Daoy (cell line): Measurements from ENCODE around the gene CAPS. TPM values are rescaled to one million over a fixed set of nuclear protein-coding genes. Genes with fewer than 3 reads are reported as not detected.
A peak's percentile ranks its signal among the peaks of the same experiment; 100 is the strongest.

Source experiments
- DNase-seq: peaks from one replicate; pipeline ENCODE4 v3.0.0-alpha.2; 2015; ENCODE audit warnings: low read depth
- total RNA-seq: library from RNA; depleted of rRNA; stranded (reverse); fragments of >200 nt; shearing (Covaris generic); gene quantifications from 2 replicates; pipeline ENCODE4 v1.2.3, GENCODE V29; 2014

CAPS gene
- total RNA-seq, 1 experiment from 2014 or later, result 1.6 TPM

GRCh38 chr19:5891938-5892771, 21.9 kb upstream of the CAPS start:
- peak; percentile 50 for DNase-seq

DNA sequence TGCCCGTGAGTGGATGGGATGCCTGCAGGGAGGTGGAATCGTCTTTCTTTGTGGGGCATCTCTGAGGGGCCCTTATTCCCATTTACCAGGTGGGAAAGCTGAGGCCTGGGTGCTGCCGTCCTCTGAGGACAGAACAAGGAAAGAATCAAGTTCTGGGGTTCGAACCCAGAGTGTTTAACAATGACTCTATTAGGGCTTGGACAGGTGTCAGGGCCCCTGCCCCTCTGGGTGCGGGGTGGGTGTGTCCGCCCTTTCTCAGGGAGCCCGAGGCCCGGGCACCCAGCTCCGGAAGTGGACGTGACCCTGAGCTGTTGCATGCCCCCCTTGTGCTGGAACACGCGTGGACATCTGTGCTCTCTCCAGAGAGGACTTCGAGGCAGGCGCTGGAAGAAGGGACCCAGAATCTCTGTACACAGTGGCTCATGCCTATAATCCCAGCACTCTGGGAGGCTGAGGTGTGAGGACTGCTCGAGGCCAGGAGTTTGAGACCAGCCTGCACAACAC, 21.2 kb upstream of the CAPS start:
- no peak for DNase-seq

DNA sequence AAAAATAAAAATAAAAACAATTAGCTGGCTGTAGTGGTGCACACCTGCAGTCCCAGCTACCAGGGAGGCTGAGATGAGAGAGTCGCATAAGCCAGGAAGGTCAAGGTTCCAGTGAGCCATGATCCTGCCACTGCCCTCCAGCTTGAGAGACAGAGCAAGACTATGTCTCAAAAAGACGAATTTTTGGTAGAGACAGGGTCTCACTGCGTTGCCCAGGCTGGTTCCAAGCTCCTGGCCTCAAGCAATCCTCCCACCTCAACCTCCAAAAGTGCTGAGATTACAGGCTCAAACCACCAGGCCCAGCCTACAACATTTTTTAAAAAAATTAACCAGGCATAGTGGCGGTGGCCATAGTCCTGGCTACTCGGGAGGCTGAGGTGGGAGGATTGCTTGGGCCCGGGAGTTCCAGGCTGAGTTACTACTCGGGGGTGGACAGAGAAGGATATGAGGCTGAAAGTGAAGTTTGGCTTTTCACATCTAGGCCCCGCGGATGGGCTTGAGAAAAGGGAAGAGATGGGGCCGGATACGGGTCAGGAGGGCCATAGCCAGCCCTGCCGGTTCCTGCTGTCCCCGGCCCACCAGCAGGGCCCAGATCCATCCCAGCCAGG, 20.7 kb upstream of the CAPS start:
- DNase-seq, result no peak

DNA sequence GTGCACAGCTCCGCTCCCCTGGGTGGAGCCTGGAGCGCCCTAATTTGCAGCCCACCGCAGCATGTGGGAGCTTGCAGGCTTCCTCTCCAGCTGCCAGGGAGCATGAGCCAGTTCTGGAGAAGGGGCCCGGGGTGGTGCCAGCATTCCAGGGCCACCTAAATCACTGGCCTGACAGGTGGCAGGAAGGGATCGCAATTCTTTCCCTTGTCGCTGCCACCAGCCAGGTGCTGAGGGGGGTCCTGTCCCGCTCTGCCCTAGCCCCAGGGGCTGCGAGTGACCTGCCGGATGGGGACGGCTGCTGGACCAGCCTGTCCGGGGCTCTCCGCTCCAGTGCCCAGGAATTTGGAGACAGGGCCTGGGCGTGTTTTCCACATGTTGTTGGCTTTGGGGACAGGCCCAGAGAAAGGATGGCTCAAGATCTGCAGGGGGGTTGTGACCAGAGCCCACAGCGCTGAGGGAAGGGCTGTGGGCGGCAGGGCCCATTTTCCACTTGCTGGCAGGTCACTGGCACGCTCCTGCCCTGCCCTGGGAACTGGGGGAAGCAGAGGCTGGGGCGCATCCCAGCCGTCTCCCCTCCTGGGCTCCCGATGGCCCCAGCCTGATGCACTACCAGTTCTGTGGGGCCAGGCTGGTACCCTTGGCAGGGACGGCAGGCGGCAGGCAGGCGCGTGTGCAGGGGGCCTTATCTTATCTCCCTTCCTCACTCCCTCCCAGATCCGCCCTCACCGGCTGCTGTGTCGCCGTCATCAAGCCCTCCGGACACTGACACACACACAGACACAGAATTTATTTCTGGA, 19.9 kb upstream of the CAPS start:
- DNase-seq, result no peak

DNA sequence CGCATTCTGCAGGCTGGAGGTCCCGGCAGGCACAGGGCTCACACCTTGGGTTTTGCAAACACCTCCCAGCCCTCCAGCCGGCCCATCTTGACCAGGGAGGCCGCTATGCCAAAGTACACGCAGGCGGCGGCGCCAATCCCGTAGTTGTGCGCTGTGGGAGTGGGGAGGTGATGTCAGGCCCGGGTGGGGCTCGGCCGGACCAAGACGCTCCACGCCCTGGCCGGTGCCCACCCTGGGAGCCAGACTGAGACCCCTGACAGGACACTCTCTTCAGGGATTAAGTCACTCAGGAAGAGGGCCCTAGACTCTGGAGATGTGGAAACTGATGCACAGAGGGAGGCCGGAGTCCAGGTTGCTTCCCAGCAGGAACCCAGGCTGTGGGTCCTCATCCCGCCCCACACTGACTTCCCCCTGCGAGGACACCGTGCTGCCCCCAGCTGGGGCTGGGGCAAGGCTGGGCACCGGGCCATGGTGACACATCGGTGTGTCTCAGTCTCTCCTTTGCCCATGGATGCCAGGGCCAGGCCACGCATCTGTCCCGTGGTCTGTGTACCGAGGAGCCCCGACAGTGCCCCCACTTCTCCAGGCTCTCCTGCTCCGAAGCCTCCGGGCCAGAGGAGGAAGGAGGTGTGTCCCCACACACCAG, 19.2 kb upstream of the CAPS start:
- DNase-seq, result no peak

DNA sequence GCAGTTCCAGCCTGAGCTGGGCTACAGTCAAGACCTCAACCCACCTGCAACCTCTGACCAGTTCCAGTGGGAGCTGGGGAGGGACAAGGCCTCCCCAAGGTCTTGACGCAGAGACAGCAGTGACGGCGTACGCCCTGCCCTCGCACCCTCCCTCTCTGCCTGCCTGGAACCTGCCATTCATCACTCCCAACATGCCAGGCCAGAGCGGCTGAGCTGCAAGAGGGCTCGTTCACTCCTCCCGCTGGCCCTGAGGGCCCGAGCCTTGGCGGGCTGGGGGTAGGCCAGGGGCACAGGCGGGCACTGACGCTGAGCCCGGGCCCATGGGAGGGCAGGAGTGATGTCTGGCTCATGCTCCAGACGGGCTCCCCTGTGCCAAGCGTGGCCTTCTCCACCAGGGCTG, 18.6 kb upstream of the CAPS start:
- no peak for DNase-seq

DNA sequence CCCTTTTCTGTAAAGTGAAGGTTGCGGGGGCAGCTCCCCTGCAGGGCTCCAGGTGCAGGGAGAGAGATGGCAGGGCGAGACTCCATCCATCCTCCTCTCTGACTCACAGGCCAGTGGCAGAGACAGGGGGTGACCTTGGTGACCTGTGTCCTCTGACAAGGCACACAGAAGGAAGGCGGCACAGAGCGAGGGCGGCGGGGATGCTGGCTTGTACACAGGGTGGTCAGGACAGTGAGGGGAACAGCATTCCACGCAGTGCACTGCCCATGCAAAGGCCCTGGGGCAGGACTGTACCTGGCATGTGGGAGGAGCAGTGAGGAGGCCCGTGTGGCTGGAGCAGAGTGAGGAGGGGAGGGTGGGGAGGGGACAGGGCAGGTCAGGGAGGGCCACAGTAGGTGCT, 18.2 kb upstream of the CAPS start:
- DNase-seq, result no peak

DNA sequence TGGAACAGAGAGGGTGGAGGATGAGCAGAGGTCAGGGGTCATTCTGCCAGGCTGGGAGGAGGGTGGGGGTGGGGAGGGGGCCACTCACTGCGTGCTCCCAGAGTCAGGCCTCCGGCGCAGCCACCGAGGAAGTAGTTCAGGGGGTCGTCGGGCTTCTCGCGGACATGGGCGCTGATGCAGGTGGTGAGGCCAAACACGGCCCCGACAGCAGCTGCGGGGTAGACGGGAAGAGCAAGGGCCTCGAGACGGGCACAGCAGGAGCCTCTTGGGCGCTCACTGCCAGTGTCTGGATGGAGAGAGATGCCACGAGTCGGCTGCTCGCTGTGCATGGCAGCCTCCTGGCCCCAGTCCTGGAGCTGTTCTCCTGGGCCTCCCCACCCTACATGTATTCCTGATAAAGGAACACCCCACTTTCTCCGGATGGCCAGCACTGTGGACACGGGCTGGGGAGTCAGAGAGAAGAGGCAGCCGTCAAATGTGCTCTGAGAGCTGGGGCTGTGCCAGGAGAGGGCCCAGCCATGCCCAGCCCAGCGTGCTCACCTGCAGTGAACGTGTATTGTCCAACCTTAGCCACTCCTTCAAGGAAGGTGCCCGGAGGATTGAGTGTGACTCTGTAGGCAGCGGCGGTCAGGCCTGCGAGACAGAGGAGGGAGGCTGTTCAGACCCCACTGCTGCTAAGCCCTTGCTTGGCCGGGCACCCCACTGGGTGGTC, 17.5 kb upstream of the CAPS start:
- DNase-seq, result no peak

- no peak for DNase-seq
These were observed 16.7 kb upstream of the CAPS start for GRCh38 chr19:5897189-5897969.

DNA sequence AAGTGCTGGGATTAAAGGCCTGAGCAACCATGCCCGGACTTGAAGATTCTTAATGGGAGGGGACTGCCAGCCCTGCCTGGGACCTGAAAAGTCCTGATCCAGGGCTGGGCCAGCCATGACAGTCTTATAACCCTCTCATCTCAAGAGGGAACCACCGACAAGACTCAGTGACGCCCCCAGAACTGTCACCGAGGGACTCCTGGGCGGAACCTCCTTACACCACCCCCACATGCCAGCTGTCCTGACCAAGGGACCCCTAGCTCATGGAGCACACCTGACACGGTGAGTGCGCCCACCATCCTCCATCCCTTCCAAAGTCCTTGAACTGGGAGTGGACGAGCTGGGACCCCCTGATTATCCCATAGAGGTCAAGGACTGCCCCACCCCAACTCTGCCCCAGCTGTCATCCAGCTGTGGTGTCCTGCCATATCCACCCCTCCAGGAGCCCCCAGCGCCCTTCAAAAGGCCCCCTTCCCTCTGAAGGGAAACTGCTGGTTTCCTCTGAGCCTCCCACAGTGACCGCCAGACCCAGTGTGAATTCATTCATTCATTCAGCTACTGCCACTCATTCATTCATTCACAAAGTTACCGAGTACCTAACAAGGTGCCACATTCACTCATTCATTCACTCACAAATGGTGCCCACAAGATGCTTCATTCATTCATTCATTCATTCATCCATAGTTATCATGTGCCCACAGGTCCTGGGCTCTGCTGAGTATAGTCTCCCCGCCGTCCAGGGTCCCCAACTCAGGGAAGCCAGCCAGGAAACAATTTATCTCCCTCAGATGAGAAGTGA, 14.1 kb upstream of the CAPS start:
- no peak for DNase-seq

DNA sequence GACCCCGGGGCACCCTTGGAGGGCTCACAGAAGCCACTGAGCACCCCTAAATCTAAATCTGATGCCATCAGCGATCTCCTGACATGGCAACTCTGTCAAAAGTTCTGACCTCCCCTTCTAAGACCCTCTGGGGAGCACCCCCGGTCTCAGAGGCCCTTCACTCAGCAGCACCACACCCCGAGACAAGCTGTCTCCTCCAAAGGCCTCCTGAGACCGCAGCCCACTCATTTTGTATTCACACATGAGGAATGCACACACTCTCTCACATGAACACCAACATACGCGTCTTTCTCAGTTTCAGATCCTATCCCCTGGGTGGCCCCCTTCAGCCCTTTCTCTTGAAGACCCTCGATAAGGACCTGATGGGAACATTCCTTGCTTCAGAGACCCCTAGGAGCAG, 13.1 kb upstream of the CAPS start:
- no peak for DNase-seq

GRCh38 chr19:5903056-5903623, 10.9 kb upstream of the CAPS start:
- peak; percentile 55 for DNase-seq

- DNase-seq, result peak; percentile 98
These were observed 10.3 kb upstream of the CAPS start, which contains the start of gene NDUFA11 for GRCh38 chr19:5903624-5904351. NDUFA11 (minus strand) TSS chr19:5903790; CDS start chr19:5903708, 82 bp downstream.

GRCh38 chr19:5904352-5905113, 9.5 kb upstream of the CAPS start, which contains the start of gene VMAC:
VMAC (plus strand) TSS chr19:5904872; CDS start chr19:5904891, 19 bp downstream.
- DNase-seq, result peak; percentile 100

GRCh38 chr19:5905114-5905778, 8.8 kb upstream of the CAPS start:
- no peak for DNase-seq

DNA sequence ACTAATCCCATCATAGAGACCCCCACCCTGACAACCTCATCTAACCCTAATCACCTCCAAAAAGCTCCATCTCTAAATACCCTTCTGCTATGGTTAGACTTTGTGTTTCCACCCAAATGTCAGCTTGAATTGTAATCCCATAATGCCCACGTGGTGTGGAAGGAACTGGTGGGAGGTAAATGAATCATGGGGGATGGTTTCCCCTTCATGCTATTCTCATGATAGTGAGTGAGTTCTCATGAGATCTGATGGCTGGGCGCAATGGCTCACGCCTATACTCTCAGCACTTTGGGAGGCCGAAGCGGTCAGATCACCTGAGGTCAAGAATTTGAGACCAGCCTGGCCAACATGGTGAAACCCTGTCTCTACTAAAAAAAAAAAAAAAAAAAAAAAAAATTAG, 6.8 kb upstream of the CAPS start:
- no peak for DNase-seq
